Eye (tissue), 1 donor: ENCODE measurements around the gene BZW2.

Experiments
- DNase-seq: peaks from one replicate; pipeline ENCODE4 v3.0.0-alpha.2; 2015

BZW2 gene

GRCh38 chr7:16645593-16646471 lies at the start of gene BZW2, which contains the start of gene ANKMY2:
TSS of gene BZW2 (plus strand) at chr7:16646181. CDS start at chr7:16665444, 19,263 bp downstream.
TSS of gene ANKMY2 (minus strand) at chr7:16645754. CDS start at chr7:16645573, 181 bp downstream.
- peak; percentile 97 for DNase-seq

- no peak for DNase-seq
Measured at GRCh38 chr7:16598015-16598414, 48.0 kb upstream of the BZW2 start.

- DNase-seq = no peak
Measured at GRCh38 chr7:16599860-16600259, 46.1 kb upstream of the BZW2 start.

GRCh38 chr7:16603633-16604032 lies 42.3 kb upstream of the BZW2 start:
- DNase-seq = no peak

GRCh38 chr7:16604054-16604453 lies 41.9 kb upstream of the BZW2 start:
- no peak for DNase-seq

GRCh38 chr7:16606704-16607103 lies 39.3 kb upstream of the BZW2 start:
- no peak for DNase-seq

- no peak for DNase-seq
Measured at GRCh38 chr7:16609842-16610450, 36.0 kb upstream of the BZW2 start.

GRCh38 chr7:16611711-16612110 lies 34.3 kb upstream of the BZW2 start:
- no peak for DNase-seq

- no peak for DNase-seq
Measured at GRCh38 chr7:16615228-16615627, 30.8 kb upstream of the BZW2 start.

- no peak for DNase-seq
Measured at GRCh38 chr7:16616122-16616521, 29.9 kb upstream of the BZW2 start.

- no peak for DNase-seq
Measured at GRCh38 chr7:16616542-16616941, 29.4 kb upstream of the BZW2 start.

- DNase-seq = no peak
Measured at GRCh38 chr7:16619979-16620408, 26.0 kb upstream of the BZW2 start.

GRCh38 chr7:16626388-16626787 lies 19.6 kb upstream of the BZW2 start:
- DNase-seq = no peak

GRCh38 chr7:16627236-16627635 lies 18.7 kb upstream of the BZW2 start:
- no peak for DNase-seq

- DNase-seq = no peak
Measured at GRCh38 chr7:16630654-16631053, 15.3 kb upstream of the BZW2 start.

GRCh38 chr7:16634271-16634738 lies 11.7 kb upstream of the BZW2 start:
- no peak for DNase-seq

- DNase-seq = peak; percentile 19
Measured at GRCh38 chr7:16636555-16637101, 9.4 kb upstream of the BZW2 start.

GRCh38 chr7:16637379-16637778 lies 8.6 kb upstream of the BZW2 start:
- no peak for DNase-seq

- no peak for DNase-seq
Measured at GRCh38 chr7:16638282-16639280, 7.4 kb upstream of the BZW2 start.

- DNase-seq = peak; percentile 24
Measured at GRCh38 chr7:16644157-16644556, 1.8 kb upstream of the BZW2 start.

- DNase-seq = no peak
Measured at GRCh38 chr7:16644636-16645592, 1.1 kb upstream of the BZW2 start.
